Ectodermal cell (in vitro differentiated cells): ENCODE results near the gene PEAK1.

Source experiments
- H3K27ac ChIP-seq: 2 replicates; pipeline ENCODE4 v1.7.0; 2013; ENCODE audit warnings: mild to moderate bottlenecking, low read depth, low read length; ENCODE audit not compliant: insufficient read depth, poor library complexity, severe bottlenecking
- H3K27me3 ChIP-seq: 2 replicates; pipeline ENCODE4 v1.7.0; 2013; ENCODE audit warnings: mild to moderate bottlenecking, low read length; ENCODE audit not compliant: insufficient read depth, control insufficient read depth, poor library complexity, severe bottlenecking
- H3K36me3 ChIP-seq: one replicate; pipeline ENCODE4 v1.7.0; 2013; ENCODE audit warnings: low read length; ENCODE audit not compliant: control insufficient read depth, insufficient read depth
- H3K4me1 ChIP-seq: one replicate; pipeline ENCODE4 v1.7.0; 2013; ENCODE audit warnings: low read length; ENCODE audit not compliant: control insufficient read depth, insufficient read depth
- H3K4me3 ChIP-seq: 2 replicates; pipeline ENCODE4 v1.7.0; 2013; ENCODE audit warnings: low read depth, low read length, control low read depth; ENCODE audit not compliant: insufficient read depth
- H3K9me3 ChIP-seq: 2 replicates; pipeline ENCODE4 v1.7.0; 2013; ENCODE audit warnings: mild to moderate bottlenecking, low read length, moderate library complexity; ENCODE audit not compliant: control insufficient read depth
- WGBS, 2 experiments: methylation state at CpG; one replicate each; pipeline ENCODE4 v1.1.7; 2013; ENCODE audit warnings: missing lambda C conversion rate in 2 of 2; 5-methylcytosine and 5-hydroxymethylcytosine counted together

The PEAK1 gene

GRCh38 chr15:77312523-77312922 lies 107.4 kb downstream of the PEAK1 start:
- 88 to 92% methylated on average over 1 of the region's 1 CpG for WGBS, 2 experiments

DNA sequence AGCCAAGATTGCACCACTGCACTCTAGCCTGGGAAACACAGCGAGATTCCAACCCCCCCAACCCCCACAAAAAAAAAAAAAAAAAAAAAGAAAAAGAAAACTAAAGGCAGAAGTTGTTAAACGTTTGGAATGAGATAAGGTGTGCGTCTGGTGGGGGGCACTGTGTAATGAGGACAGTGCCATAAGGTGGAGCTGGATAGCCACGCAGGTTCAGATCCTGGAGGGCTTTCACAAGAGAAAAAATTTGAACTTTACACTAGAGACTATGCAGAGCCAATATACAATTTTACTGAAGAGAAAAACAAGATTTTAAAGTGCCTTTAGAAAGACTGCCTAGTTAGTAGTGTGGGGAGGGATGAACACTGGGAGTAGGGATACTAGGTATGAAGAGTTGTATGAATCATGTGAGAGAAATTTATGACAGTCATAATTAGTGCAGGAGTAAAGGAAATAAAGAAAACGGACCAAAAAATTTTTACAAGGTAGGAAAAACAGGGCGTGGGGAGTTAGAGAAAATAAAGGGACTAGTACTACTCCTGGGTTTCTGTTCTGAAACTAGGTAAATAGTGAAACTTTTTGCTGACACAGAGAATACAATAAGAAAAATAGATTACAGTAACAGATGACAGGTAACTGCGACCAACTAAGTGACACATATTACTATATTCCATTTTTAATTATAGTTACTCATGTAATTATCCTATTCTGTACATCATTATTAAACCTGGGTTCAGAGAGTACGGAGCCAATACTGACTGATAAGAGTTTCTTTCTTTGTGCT lies 108.1 kb downstream of the PEAK1 start:
- Histone ChIP-seq H3K9me3 (no peaks in the 10 kb centered on the region), H3K27me3 (no peaks in the 10 kb centered on the region), H3K4me3 (no peak overlapping the region), H3K27ac (no peak overlapping the region), H3K36me3 (no peaks in the 10 kb centered on the region), H3K4me1 (no peaks in the 10 kb centered on the region)
- 91 to 94% methylated on average over 5 to 7 of the region's 8 CpGs for WGBS, 2 experiments

More at GRCh38 chr15:77312523-77312922, 107.4 kb downstream of the PEAK1 start:
- Histone ChIP-seq H3K27ac (no peak overlapping the region), H3K4me3 (no peak overlapping the region), H3K27me3 (no peaks in the 10 kb centered on the region), H3K4me1 (no peaks in the 10 kb centered on the region), H3K9me3 (no peaks in the 10 kb centered on the region), H3K36me3 (no peaks in the 10 kb centered on the region)

DNA sequence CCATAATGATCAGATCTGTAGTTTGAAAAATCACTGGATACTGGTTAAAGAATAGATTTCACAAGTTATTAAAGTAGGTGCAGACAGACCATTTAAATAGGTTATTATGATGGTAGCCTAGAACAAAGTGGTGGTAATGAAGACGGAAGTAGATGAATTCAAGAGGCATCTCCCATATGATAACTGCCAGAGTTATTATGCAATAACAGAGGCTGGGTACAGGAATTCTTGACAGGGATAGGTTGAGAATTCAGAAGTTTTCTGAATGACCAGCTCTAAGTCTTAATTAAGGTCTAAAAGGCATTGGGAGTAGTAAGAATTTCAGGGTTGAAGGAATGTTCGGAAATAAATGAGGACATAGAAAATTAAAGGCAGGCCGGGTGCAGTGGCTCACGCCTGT lies 108.9 kb downstream of the PEAK1 start:
- no peak overlapping the region for H3K4me3 ChIP-seq
- no peaks in the 10 kb centered on the region for H3K27me3 ChIP-seq
- no peaks in the 10 kb centered on the region for H3K4me1 ChIP-seq
- 91 to 96% methylated on average over 4 of the region's 4 CpGs for WGBS, 2 experiments
- no peaks in the 10 kb centered on the region for H3K36me3 ChIP-seq
- H3K9me3 ChIP-seq = no peaks in the 10 kb centered on the region
- no peak overlapping the region for H3K27ac ChIP-seq

DNA sequence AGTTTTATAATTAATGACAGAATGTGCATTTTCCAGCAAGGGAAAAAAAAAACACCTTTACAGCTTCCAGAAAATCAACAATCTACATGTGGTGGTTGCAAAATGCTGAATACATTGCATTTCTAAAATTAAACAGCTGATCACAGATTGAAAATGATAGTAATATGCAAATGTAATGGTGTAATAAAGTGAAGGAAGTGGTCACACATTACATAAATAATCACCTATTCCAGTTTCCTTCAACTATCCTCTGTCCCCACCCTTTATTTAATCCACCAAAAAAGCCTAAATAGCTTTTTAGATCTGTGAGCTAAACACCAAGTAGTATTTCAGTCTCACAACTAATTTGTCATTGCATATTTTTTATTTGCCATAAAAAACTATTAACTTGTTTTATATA lies 110.5 kb downstream of the PEAK1 start:
- H3K36me3 ChIP-seq = no peaks in the 10 kb centered on the region
- H3K27ac ChIP-seq = no peak overlapping the region
- H3K9me3 ChIP-seq = no peaks in the 10 kb centered on the region
- no peaks in the 10 kb centered on the region for H3K27me3 ChIP-seq
- no peaks in the 10 kb centered on the region for H3K4me1 ChIP-seq
- H3K4me3 ChIP-seq = no peak overlapping the region

GRCh38 chr15:77305953-77306352 lies 114.0 kb downstream of the PEAK1 start:
- H3K4me3 ChIP-seq = no peak overlapping the region
- H3K27ac ChIP-seq = no peak overlapping the region
- 96 to 100% methylated on average over 2 of the region's 2 CpGs for WGBS, 2 experiments
- H3K4me1 ChIP-seq = no peaks in the 10 kb centered on the region
- no peaks in the 10 kb centered on the region for H3K9me3 ChIP-seq
- no peaks in the 10 kb centered on the region for H3K27me3 ChIP-seq
- H3K36me3 ChIP-seq = no peaks in the 10 kb centered on the region

- no peaks in the 10 kb centered on the region for H3K27me3 ChIP-seq
- H3K4me3 ChIP-seq = no peak overlapping the region
- no peaks in the 10 kb centered on the region for H3K9me3 ChIP-seq
- no peak overlapping the region for H3K27ac ChIP-seq
- no peaks in the 10 kb centered on the region for H3K36me3 ChIP-seq
- H3K4me1 ChIP-seq = no peaks in the 10 kb centered on the region
- WGBS, 2 experiments = 86 to 96% methylated on average over 2 of the region's 2 CpGs
Observed at GRCh38 chr15:77296773-77297337, 123.0 kb downstream of the PEAK1 start.

- Histone ChIP-seq H3K27ac (no peak overlapping the region), H3K4me1 (no peaks in the 10 kb centered on the region), H3K4me3 (no peak overlapping the region), H3K36me3 (no peaks in the 10 kb centered on the region), H3K27me3 (no peaks in the 10 kb centered on the region), H3K9me3 (no peaks in the 10 kb centered on the region)
- 94 to 100% methylated on average over 1 to 2 of the region's 2 CpGs for WGBS, 2 experiments
Observed at GRCh38 chr15:77295446-77295845, 124.5 kb downstream of the PEAK1 start.

- no peaks in the 10 kb centered on the region for H3K27me3 ChIP-seq
- H3K36me3 ChIP-seq = no peaks in the 10 kb centered on the region
- no peak overlapping the region for H3K4me3 ChIP-seq
- H3K27ac ChIP-seq = no peak overlapping the region
- no peaks in the 10 kb centered on the region for H3K4me1 ChIP-seq
- no peaks in the 10 kb centered on the region for H3K9me3 ChIP-seq
- 90 to 98% methylated on average over 1 of the region's 1 CpG for WGBS, 2 experiments
Observed at GRCh38 chr15:77292969-77293558, 126.8 kb downstream of the PEAK1 start.

- Histone ChIP-seq H3K4me3 (no peak overlapping the region), H3K4me1 (no peaks in the 10 kb centered on the region), H3K9me3 (no peaks in the 10 kb centered on the region), H3K36me3 (no peaks in the 10 kb centered on the region), H3K27ac (no peak overlapping the region), H3K27me3 (no peaks in the 10 kb centered on the region)
- WGBS, 2 experiments = 94 to 100% methylated on average over 2 to 4 of the region's 4 CpGs
Observed at GRCh38 chr15:77291107-77291506, 128.8 kb downstream of the PEAK1 start.

GRCh38 chr15:77287385-77287784 lies 132.5 kb downstream of the PEAK1 start:
- H3K9me3 ChIP-seq = no peaks in the 10 kb centered on the region

More at GRCh38 chr15:77287385-77287784, 132.5 kb downstream of the PEAK1 start:
- Histone ChIP-seq H3K4me3 (no peak overlapping the region), H3K4me1 (no peaks in the 10 kb centered on the region), H3K27me3 (no peaks in the 10 kb centered on the region), H3K27ac (no peak overlapping the region), H3K36me3 (no peaks in the 10 kb centered on the region)
- 97 to 98% methylated on average over 1 of the region's 2 CpGs for WGBS, 2 experiments
